Colonic mucosa (tissue), 4 donors: ENCODE results near the gene SMC1B. TPM values are rescaled to one million over a fixed set of nuclear protein-coding genes. Genes with fewer than 3 reads are reported as not detected.
A peak's percentile ranks its signal among the peaks of the same experiment; 100 is the strongest.

Experiments
- DNase-seq: peaks from one replicate; pipeline ENCODE4 v3.0.0-alpha.2; 2020
- H3K27ac ChIP-seq: fragments of 200-600 bp; one replicate; pipeline ENCODE4 v1.8.0; 2021
- H3K27me3 ChIP-seq: fragments of 200-600 bp; one replicate; pipeline ENCODE4 v1.8.0; 2021
- H3K36me3 ChIP-seq: fragments of 200-600 bp; one replicate; pipeline ENCODE4 v1.8.0; 2021
- H3K4me1 ChIP-seq: fragments of 200-600 bp; one replicate; pipeline ENCODE4 v1.8.0; 2021; ENCODE audit warnings: mild to moderate bottlenecking
- H3K4me3 ChIP-seq: fragments of 200-600 bp; one replicate; pipeline ENCODE4 v1.8.0; 2021
- H3K9ac ChIP-seq, 2 donors: one replicate each; pipeline ENCODE4 v1.7.0; 2013; ENCODE audit warnings: control low read depth in 2 of 2, low read depth in 2 of 2, low read length in 2 of 2
- H3K9me3 ChIP-seq: fragments of 200-600 bp; one replicate; pipeline ENCODE4 v1.8.0; 2021
- CTCF ChIP-seq: fragments of 200-600 bp; IDR thresholded peaks from one replicate; pipeline ENCODE4 v1.8.0; 2022; ENCODE audit warnings: antibody characterized with exemption, mild to moderate bottlenecking
- intact Hi-C: fragments of 100-400 bp; cut with DNase I; formaldehyde crosslinking; loops from one replicate; pipeline ENCODE4 v1.14.1; 2022
- total RNA-seq, 2 donors: library from RNA; stranded (reverse); fragmentation: NEBNext Ultra II Directional in 1 of 2; extraction: Animal tissue kit (Norgen Biotek cat#: 25700) in 1 of 2; gene quantifications; one replicate each; pipeline ENCODE4 v1.2.1, GENCODE V29; 2021
- donor health status: healthy.
- donor health status: DM: no; HTN: no; CAD: no.
- donor health status: DM: no; HTN: no; CAD: no.

SMC1B gene
- total RNA-seq, 2 donors from 2014 or later = 0.15 TPM; not detected in 1

- Histone ChIP-seq H3K4me3 (no peak overlapping the region), H3K4me1 (no peaks in the 10 kb centered on the region), H3K9ac (peak overlapping the region; percentile 8 to 91), H3K9me3 (no peaks in the 10 kb centered on the region), H3K36me3 (no peaks in the 10 kb centered on the region), H3K27me3 (no peaks in the 10 kb centered on the region), H3K27ac (peak overlapping the region; percentile 92)
- intact Hi-C loops = no loop called here
- no peak for TF ChIP-seq CTCF
- no peak for DNase-seq
These were observed 104.9 kb downstream of the SMC1B start for GRCh38 chr22:45308391-45308956.

GRCh38 chr22:45306139-45306538 lies 107.3 kb downstream of the SMC1B start:
- no peak for TF ChIP-seq CTCF
- Histone ChIP-seq H3K4me1 (no peaks in the 10 kb centered on the region), H3K9me3 (no peaks in the 10 kb centered on the region), H3K36me3 (no peaks in the 10 kb centered on the region), H3K4me3 (no peak overlapping the region), H3K27ac (peak overlapping the region; percentile 29), H3K9ac (no peak overlapping the region), H3K27me3 (no peaks in the 10 kb centered on the region)
- no peak for DNase-seq
- intact Hi-C loops = no loop called here

GRCh38 chr22:45305456-45306075 lies 107.8 kb downstream of the SMC1B start:
- intact Hi-C loops = no loop called here
- no peak for DNase-seq
- no peak overlapping the region for H3K4me3 ChIP-seq
- H3K9ac ChIP-seq = peak overlapping the region in 1 of 2 donors; percentile 17
- no peaks in the 10 kb centered on the region for H3K9me3 ChIP-seq
- H3K4me1 ChIP-seq = no peaks in the 10 kb centered on the region
- no peak for TF ChIP-seq CTCF
- H3K27ac ChIP-seq = peak overlapping the region; percentile 29
- H3K27me3 ChIP-seq = no peaks in the 10 kb centered on the region
- no peaks in the 10 kb centered on the region for H3K36me3 ChIP-seq

GRCh38 chr22:45304971-45305370 lies 108.4 kb downstream of the SMC1B start:
- H3K9me3 ChIP-seq = no peaks in the 10 kb centered on the region
- intact Hi-C loops = no loop called here
- no peak overlapping the region for H3K9ac ChIP-seq
- TF ChIP-seq CTCF = no peak
- no peak for DNase-seq
- peak overlapping the region; percentile 29 for H3K27ac ChIP-seq
- no peaks in the 10 kb centered on the region for H3K36me3 ChIP-seq
- H3K27me3 ChIP-seq = no peaks in the 10 kb centered on the region
- no peak overlapping the region for H3K4me3 ChIP-seq
- no peaks in the 10 kb centered on the region for H3K4me1 ChIP-seq

- no peaks in the 10 kb centered on the region for H3K9me3 ChIP-seq
- no peaks in the 10 kb centered on the region for H3K36me3 ChIP-seq
- H3K9ac ChIP-seq = peak overlapping the region in 1 of 2 donors; percentile 9
- no peak for TF ChIP-seq CTCF
- DNase-seq = no peak
- intact Hi-C loops = no loop called here
- no peaks in the 10 kb centered on the region for H3K27me3 ChIP-seq
- no peaks in the 10 kb centered on the region for H3K4me1 ChIP-seq
- no peak overlapping the region for H3K4me3 ChIP-seq
- peak overlapping the region; percentile 57 for H3K27ac ChIP-seq
These were observed 110.2 kb downstream of the SMC1B start for GRCh38 chr22:45303181-45303580.
